ENCODE measurements around the gene CDH8.

The CDH8 gene

GRCh38 chr16:61900482-61900881 is 135.8 kb downstream of the CDH8 start:
- H3K27me3 ChIP-seq (ENCODE audit: low read length), result no peaks in the 10 kb centered on the region
- H3K4me2 ChIP-seq (ENCODE audit: low read depth, low read length, poor library complexity, severe bottlenecking), result no peak overlapping the region
- H3K79me2 ChIP-seq (ENCODE audit: insufficient read depth, low read length), result no peaks in the 10 kb centered on the region
- no peak overlapping the region for H3K27ac ChIP-seq (ENCODE audit: low read depth, low read length)
- no peaks in the 10 kb centered on the region for H4K20me1 ChIP-seq (ENCODE audit: low read depth, low read length)
- H3F3A ChIP-seq (ENCODE audit: insufficient read depth), result no peaks in the 10 kb centered on the region
- no peak overlapping the region for H3K9ac ChIP-seq (ENCODE audit: low read length)
- no peak overlapping the region for H2AFZ ChIP-seq (ENCODE audit: low read depth, low read length, severe bottlenecking)
- H3K9me3 ChIP-seq (ENCODE audit: insufficient read depth, low read length), result no peaks in the 10 kb centered on the region
- H3K9me2 ChIP-seq (replicated peaks; ENCODE audit: insufficient read depth, low read length), result no peaks in the 10 kb centered on the region; the same call in 1 of the 2 replicates
- H3K4me3 ChIP-seq (ENCODE audit: insufficient read depth, low read length, poor library complexity, severe bottlenecking), result no peak overlapping the region
- TF ChIP-seq EZH2phosphoT487 (conservative IDR thresholded peaks at IDR 0.05; ENCODE audit: low read length), result no peak
- no peak for TF ChIP-seq CTCF (IDR thresholded peaks at IDR 0.05; ENCODE audit: insufficient read depth, low read length, poor library complexity, severe bottlenecking)
- no peaks in the 10 kb centered on the region for H3K36me3 ChIP-seq (ENCODE audit: low read length)

- no peak for TF ChIP-seq CTCF (IDR thresholded peaks at IDR 0.05; ENCODE audit: insufficient read depth, low read length, poor library complexity, severe bottlenecking)
- Histone ChIP-seq H3K27ac (ENCODE audit: low read depth, low read length) (no peak overlapping the region), H3K4me2 (ENCODE audit: low read depth, low read length, poor library complexity, severe bottlenecking) (no peak overlapping the region), H3F3A (ENCODE audit: insufficient read depth) (no peaks in the 10 kb centered on the region), H3K9ac (ENCODE audit: low read length) (no peak overlapping the region), H3K36me3 (ENCODE audit: low read length) (no peaks in the 10 kb centered on the region), H3K4me3 (ENCODE audit: insufficient read depth, low read length, poor library complexity, severe bottlenecking) (no peak overlapping the region), H4K20me1 (ENCODE audit: low read depth, low read length) (no peaks in the 10 kb centered on the region), H3K27me3 (ENCODE audit: low read length) (no peaks in the 10 kb centered on the region), H3K79me2 (ENCODE audit: insufficient read depth, low read length) (no peaks in the 10 kb centered on the region), H3K9me3 (ENCODE audit: insufficient read depth, low read length) (no peaks in the 10 kb centered on the region), H3K9me2 (replicated peaks; ENCODE audit: insufficient read depth, low read length) (no peaks in the 10 kb centered on the region; the same call in 1 of the 2 replicates), H2AFZ (ENCODE audit: low read depth, low read length, severe bottlenecking) (no peak overlapping the region)
These were observed 138.6 kb downstream of the CDH8 start for GRCh38 chr16:61897657-61898056.

GRCh38 chr16:61892531-61892930 is 143.7 kb downstream of the CDH8 start:
- Histone ChIP-seq H3K9me3 (ENCODE audit: insufficient read depth, low read length) (no peaks in the 10 kb centered on the region), H3K27me3 (ENCODE audit: low read length) (no peaks in the 10 kb centered on the region), H3K36me3 (ENCODE audit: low read length) (no peaks in the 10 kb centered on the region), H3K9ac (ENCODE audit: low read length) (no peak overlapping the region), H3K4me2 (ENCODE audit: low read depth, low read length, poor library complexity, severe bottlenecking) (no peak overlapping the region), H2AFZ (ENCODE audit: low read depth, low read length, severe bottlenecking) (no peak overlapping the region), H3F3A (ENCODE audit: insufficient read depth) (no peaks in the 10 kb centered on the region), H3K4me3 (ENCODE audit: insufficient read depth, low read length, poor library complexity, severe bottlenecking) (no peak overlapping the region), H4K20me1 (ENCODE audit: low read depth, low read length) (no peaks in the 10 kb centered on the region), H3K79me2 (ENCODE audit: insufficient read depth, low read length) (no peaks in the 10 kb centered on the region), H3K27ac (ENCODE audit: low read depth, low read length) (no peak overlapping the region), H3K9me2 (replicated peaks; ENCODE audit: insufficient read depth, low read length) (no peaks in the 10 kb centered on the region; the same call in 1 of the 2 replicates)
- TF ChIP-seq EZH2phosphoT487 (conservative IDR thresholded peaks at IDR 0.05; ENCODE audit: low read length) (no peak), CTCF (IDR thresholded peaks at IDR 0.05; ENCODE audit: insufficient read depth, low read length, poor library complexity, severe bottlenecking) (no peak)
